Mucosa of stomach (tissue), 1 donor: ENCODE data around the gene TLE3.

Source experiments
- H3K27me3 ChIP-seq: one replicate; pipeline ENCODE4 v1.7.0; 2013; ENCODE audit warnings: mild to moderate bottlenecking, low read length; ENCODE audit not compliant: control insufficient read depth, insufficient read depth
- H3K36me3 ChIP-seq: one replicate; pipeline ENCODE4 v1.7.0; 2013; ENCODE audit warnings: low read length; ENCODE audit not compliant: control insufficient read depth, insufficient read depth
- H3K4me1 ChIP-seq: one replicate; pipeline ENCODE4 v1.7.0; 2013; ENCODE audit warnings: mild to moderate bottlenecking, low read length; ENCODE audit not compliant: control insufficient read depth, insufficient read depth
- H3K4me3 ChIP-seq: one replicate; pipeline ENCODE4 v1.7.0; 2013; ENCODE audit warnings: low read length
- H3K9ac ChIP-seq: one replicate; pipeline ENCODE4 v1.7.0; 2013; ENCODE audit warnings: mild to moderate bottlenecking, low read length, moderate library complexity
- H3K9me3 ChIP-seq: one replicate; pipeline ENCODE4 v1.7.0; 2013; ENCODE audit warnings: mild to moderate bottlenecking, low read length, moderate library complexity; ENCODE audit not compliant: control insufficient read depth
- donor health status: Pancreatic carcinoma.

TLE3 gene

GRCh38 chr15:70087708-70088352 is 9.9 kb downstream of the TLE3 start:
- H3K4me1 ChIP-seq = peaks cover 43% of the 10 kb centered on the region
- H3K27me3 ChIP-seq = no peaks in the 10 kb centered on the region
- H3K36me3 ChIP-seq = no peaks in the 10 kb centered on the region
- H3K9me3 ChIP-seq = no peaks in the 10 kb centered on the region
- H3K4me3 ChIP-seq = no peak overlapping the region
- no peak overlapping the region for H3K9ac ChIP-seq

GRCh38 chr15:70086636-70087035 is 11.1 kb downstream of the TLE3 start:
- H3K4me1 ChIP-seq = peaks cover 31% of the 10 kb centered on the region
- H3K27me3 ChIP-seq = no peaks in the 10 kb centered on the region
- no peaks in the 10 kb centered on the region for H3K36me3 ChIP-seq
- no peaks in the 10 kb centered on the region for H3K9me3 ChIP-seq
- no peak overlapping the region for H3K9ac ChIP-seq
- no peak overlapping the region for H3K4me3 ChIP-seq

GRCh38 chr15:70084461-70084860 is 13.3 kb downstream of the TLE3 start:
- Histone ChIP-seq H3K9me3 (no peaks in the 10 kb centered on the region), H3K9ac (no peak overlapping the region), H3K36me3 (peaks cover 4% of the 10 kb centered on the region), H3K4me3 (no peak overlapping the region), H3K27me3 (no peaks in the 10 kb centered on the region), H3K4me1 (peaks cover 25% of the 10 kb centered on the region)

GRCh38 chr15:70083946-70084345 is 13.8 kb downstream of the TLE3 start:
- no peak overlapping the region for H3K9ac ChIP-seq
- H3K4me1 ChIP-seq = peaks cover 25% of the 10 kb centered on the region
- no peak overlapping the region for H3K4me3 ChIP-seq
- no peaks in the 10 kb centered on the region for H3K27me3 ChIP-seq
- no peaks in the 10 kb centered on the region for H3K9me3 ChIP-seq
- peaks cover 4% of the 10 kb centered on the region for H3K36me3 ChIP-seq

- Histone ChIP-seq H3K9ac (no peak overlapping the region), H3K4me3 (no peak overlapping the region), H3K4me1 (peaks cover 30% of the 10 kb centered on the region), H3K9me3 (no peaks in the 10 kb centered on the region), H3K27me3 (no peaks in the 10 kb centered on the region), H3K36me3 (peaks cover 4% of the 10 kb centered on the region)
These were observed 14.3 kb downstream of the TLE3 start for GRCh38 chr15:70083418-70083817.

- peaks cover 34% of the 10 kb centered on the region for H3K4me1 ChIP-seq
These were observed 15.3 kb downstream of the TLE3 start for GRCh38 chr15:70082281-70082900.

GRCh38 chr15:70081612-70082011 is 16.1 kb downstream of the TLE3 start:
- peaks cover 4% of the 10 kb centered on the region for H3K36me3 ChIP-seq
- no peak overlapping the region for H3K9ac ChIP-seq
- H3K27me3 ChIP-seq = no peaks in the 10 kb centered on the region
- peaks cover 34% of the 10 kb centered on the region for H3K4me1 ChIP-seq
- H3K9me3 ChIP-seq = no peaks in the 10 kb centered on the region
- no peak overlapping the region for H3K4me3 ChIP-seq

More at GRCh38 chr15:70082281-70082900, 15.3 kb downstream of the TLE3 start:
- Histone ChIP-seq H3K36me3 (peaks cover 4% of the 10 kb centered on the region), H3K4me3 (no peak overlapping the region), H3K27me3 (no peaks in the 10 kb centered on the region), H3K9me3 (no peaks in the 10 kb centered on the region), H3K9ac (no peak overlapping the region)

GRCh38 chr15:70080347-70080746 is 17.4 kb downstream of the TLE3 start:
- H3K9ac ChIP-seq = no peak overlapping the region
- H3K27me3 ChIP-seq = no peaks in the 10 kb centered on the region
- H3K36me3 ChIP-seq = peaks cover 4% of the 10 kb centered on the region
- H3K9me3 ChIP-seq = no peaks in the 10 kb centered on the region
- peaks cover 34% of the 10 kb centered on the region for H3K4me1 ChIP-seq
- H3K4me3 ChIP-seq = no peak overlapping the region

GRCh38 chr15:70079888-70080287 is 17.8 kb downstream of the TLE3 start:
- Histone ChIP-seq H3K9ac (no peak overlapping the region), H3K36me3 (peaks cover 7% of the 10 kb centered on the region), H3K4me3 (no peak overlapping the region), H3K4me1 (peaks cover 34% of the 10 kb centered on the region), H3K27me3 (no peaks in the 10 kb centered on the region), H3K9me3 (no peaks in the 10 kb centered on the region)

GRCh38 chr15:70078578-70079417 is 18.9 kb downstream of the TLE3 start:
- Histone ChIP-seq H3K36me3 (peaks cover 17% of the 10 kb centered on the region), H3K27me3 (no peaks in the 10 kb centered on the region), H3K9ac (no peak overlapping the region), H3K4me3 (no peak overlapping the region), H3K9me3 (no peaks in the 10 kb centered on the region), H3K4me1 (peaks cover 34% of the 10 kb centered on the region)

GRCh38 chr15:70077188-70078147 is 20.2 kb downstream of the TLE3 start:
- Histone ChIP-seq H3K9ac (no peak overlapping the region), H3K36me3 (peaks cover 28% of the 10 kb centered on the region), H3K27me3 (no peaks in the 10 kb centered on the region), H3K9me3 (no peaks in the 10 kb centered on the region), H3K4me3 (no peak overlapping the region), H3K4me1 (peaks cover 31% of the 10 kb centered on the region)
